Measurements from ENCODE around the gene RPS6KA2. TPM values are rescaled to one million over a fixed set of nuclear protein-coding genes. Genes with fewer than 3 reads are reported as not detected.
"Not testable (repeated sequence)": the region's sequence is repeated elsewhere in the genome, so short reads cannot be mapped to it uniquely, and the experiment has no call there.

The RPS6KA2 gene
- total and polyA plus RNA-seq, 2 experiments from 2014 or later = 19.3 to 24.0 TPM

DNA sequence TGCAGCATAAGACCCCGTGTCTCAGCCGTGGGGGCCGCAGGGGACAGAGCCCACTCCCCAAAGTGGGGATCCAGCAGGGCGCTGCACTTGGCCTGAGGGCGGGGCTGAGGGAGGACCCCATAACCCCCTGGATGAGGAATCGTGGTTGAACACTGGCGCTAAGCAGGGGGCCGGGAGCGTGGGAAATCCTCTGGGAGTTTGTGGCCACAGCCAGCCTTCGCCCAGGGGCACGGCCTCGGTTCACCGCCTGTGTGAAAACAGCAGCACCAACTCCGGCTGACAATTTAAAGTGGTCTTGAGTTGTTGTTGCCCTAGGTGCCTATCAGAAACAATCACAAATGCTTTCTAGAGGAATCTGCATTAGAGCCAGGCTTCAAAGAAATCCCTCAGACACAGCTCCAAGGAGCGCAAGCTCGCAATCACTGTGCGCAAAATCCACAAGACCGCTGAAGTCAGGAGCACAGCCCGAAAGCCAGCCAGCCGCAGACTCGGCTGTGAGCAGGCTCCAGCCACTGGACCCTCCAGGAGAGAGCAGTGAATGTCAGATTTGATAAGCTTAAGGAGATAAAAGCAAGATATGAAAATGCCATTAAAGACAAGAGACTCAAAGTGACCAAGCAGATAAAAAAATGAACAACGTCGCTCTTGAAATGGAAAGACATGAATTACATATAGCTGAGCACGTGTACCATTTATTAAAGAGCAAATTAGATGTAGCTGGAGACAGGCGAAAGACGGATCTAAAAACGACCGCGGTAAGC is 10.9 kb upstream of the RPS6KA2 start:
- Histone ChIP-seq H3K36me3 (no peaks in the 10 kb centered on the region), H3K27ac (no peak overlapping the region), H3K4me3 (no peak overlapping the region), H3K4me1 (ENCODE audit: low read depth) (peaks cover 10% of the 10 kb centered on the region), H3K9me3 (ENCODE audit: low read depth) (no peaks in the 10 kb centered on the region), H3K27me3 (no peaks in the 10 kb centered on the region)
- DNase-seq (ENCODE audit: low read depth in 1 of 2, low spot score in 1 of 2) = no peak
- TF ChIP-seq, protein P1, sequence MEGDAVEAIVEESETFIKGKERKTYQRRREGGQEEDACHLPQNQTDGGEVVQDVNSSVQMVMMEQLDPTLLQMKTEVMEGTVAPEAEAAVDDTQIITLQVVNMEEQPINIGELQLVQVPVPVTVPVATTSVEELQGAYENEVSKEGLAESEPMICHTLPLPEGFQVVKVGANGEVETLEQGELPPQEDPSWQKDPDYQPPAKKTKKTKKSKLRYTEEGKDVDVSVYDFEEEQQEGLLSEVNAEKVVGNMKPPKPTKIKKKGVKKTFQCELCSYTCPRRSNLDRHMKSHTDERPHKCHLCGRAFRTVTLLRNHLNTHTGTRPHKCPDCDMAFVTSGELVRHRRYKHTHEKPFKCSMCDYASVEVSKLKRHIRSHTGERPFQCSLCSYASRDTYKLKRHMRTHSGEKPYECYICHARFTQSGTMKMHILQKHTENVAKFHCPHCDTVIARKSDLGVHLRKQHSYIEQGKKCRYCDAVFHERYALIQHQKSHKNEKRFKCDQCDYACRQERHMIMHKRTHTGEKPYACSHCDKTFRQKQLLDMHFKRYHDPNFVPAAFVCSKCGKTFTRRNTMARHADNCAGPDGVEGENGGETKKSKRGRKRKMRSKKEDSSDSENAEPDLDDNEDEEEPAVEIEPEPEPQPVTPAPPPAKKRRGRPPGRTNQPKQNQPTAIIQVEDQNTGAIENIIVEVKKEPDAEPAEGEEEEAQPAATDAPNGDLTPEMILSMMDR (IDR thresholded peaks at IDR 0.05; ENCODE audit: low read depth, low read length) = no peak

DNA sequence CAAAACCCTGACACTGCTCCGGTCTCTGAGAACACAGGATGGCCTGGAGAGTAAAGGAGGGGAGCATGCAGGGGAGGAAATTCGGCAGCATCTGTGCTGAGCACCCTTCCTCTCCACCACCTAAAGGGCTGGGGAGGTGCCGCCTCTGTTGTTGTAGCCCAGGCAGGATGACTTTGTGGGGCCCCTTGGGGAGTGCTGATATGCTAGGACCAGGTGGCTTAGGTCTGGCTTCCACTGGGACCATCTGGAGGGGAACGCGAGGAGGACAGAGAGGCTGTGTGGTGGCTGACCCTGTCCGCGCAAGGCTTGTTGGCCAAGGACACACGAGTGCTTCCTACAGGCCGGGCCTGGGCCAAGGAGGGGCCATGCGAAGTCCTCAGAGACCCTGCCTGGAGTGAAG is 9.9 kb upstream of the RPS6KA2 start:
- no peak for DNase-seq (ENCODE audit: low read depth in 1 of 2, low spot score in 1 of 2)
- H3K27ac ChIP-seq = no peak overlapping the region
- H3K36me3 ChIP-seq = no peaks in the 10 kb centered on the region
- peaks cover 10% of the 10 kb centered on the region for H3K4me1 ChIP-seq (ENCODE audit: low read depth)
- H3K4me3 ChIP-seq = no peak overlapping the region
- no peaks in the 10 kb centered on the region for H3K9me3 ChIP-seq (ENCODE audit: low read depth)
- TF ChIP-seq, protein P1 (IDR thresholded peaks at IDR 0.05; ENCODE audit: low read depth, low read length) = no peak
- no peaks in the 10 kb centered on the region for H3K27me3 ChIP-seq

DNA sequence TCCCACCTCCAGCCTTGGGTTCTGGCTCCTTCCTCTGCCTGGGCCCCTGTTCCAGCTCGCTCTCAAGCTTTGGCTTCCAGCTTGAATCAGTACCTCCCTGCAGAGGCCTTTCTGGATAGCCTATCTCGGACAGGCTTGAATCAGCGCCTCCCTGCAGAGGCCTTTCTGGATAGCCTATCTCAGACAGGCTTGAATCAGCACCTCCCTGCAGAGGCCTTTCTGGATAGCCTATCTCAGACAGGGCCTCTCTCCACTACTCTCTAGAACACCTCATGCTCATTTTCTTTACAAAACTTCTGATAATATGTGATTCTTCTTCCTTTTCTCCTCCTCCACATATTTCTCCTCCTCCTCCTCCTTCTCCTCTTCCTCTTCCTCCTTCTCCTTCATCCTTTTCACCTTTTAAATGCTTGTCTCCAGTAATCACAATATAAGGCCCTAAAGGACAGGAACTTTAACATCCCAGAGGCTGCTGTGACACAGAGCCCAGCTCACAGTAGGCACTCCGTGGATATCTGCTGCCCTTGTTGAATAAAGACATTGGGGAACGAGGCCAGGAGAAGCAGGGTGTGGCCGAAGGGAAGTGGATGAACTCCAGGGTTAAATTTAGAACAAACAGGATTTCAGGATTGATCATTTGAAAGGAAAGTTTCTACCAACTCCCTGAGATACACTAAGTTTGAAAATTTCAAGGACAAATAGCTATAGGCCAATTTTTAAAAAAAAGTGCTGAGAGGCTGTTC is 9.3 kb upstream of the RPS6KA2 start:
- no peaks in the 10 kb centered on the region for H3K9me3 ChIP-seq (ENCODE audit: low read depth)
- TF ChIP-seq, protein P1 (IDR thresholded peaks at IDR 0.05; ENCODE audit: low read depth, low read length) = no peak
- H3K4me3 ChIP-seq = no peak overlapping the region
- no peak for DNase-seq (ENCODE audit: low read depth in 1 of 2, low spot score in 1 of 2)
- H3K4me1 ChIP-seq (ENCODE audit: low read depth) = peaks cover 10% of the 10 kb centered on the region
- H3K36me3 ChIP-seq = no peaks in the 10 kb centered on the region
- H3K27me3 ChIP-seq = peaks cover 2% of the 10 kb centered on the region
- H3K27ac ChIP-seq = no peak overlapping the region

DNA sequence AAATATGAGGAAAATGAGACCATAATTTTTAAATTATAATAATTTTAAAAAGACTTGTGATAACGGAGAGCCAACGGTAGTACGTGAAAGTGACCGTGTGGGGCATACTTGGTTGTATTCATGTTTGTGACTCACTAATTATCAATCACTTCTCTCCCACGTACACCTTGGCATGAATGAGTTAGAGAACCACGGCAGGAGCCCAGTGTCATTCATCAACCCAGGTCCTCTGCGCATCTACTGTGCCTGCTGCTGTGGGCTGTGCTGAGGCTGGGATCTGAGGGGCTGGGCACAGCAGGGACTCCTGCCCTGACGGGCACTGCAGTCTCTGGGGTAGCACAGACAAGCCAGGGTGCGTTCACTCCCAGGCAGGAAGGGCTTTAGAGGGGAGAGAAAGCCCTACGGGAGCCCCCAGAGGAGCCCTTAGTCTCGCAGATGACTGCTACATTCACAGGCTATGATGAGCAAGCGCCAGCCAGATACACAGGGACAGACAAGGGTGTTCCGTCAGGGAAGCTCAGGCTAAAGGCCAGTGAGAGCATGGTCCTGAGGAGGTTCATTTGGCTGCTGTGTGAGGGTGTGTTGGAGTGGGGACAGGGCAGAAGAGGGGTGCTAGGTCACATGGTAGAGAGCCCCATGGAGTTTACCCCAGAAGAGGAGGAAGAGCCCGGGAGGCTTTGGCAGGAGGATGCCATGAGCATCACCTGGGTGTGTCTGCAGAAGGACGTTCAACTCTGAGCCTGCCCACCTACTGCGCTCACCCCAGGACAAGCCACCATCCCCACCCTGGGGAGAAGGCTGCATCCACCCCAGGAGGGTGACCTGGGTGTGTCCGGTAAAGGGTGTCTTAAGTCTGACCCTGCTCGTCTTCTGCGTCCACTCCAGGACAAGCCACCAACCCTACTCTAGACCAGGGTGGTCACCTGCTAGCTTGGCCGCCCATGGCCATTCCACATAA is 8.2 kb upstream of the RPS6KA2 start:
- H3K9me3 ChIP-seq (ENCODE audit: low read depth) = no peaks in the 10 kb centered on the region
- DNase-seq (ENCODE audit: low read depth in 1 of 2, low spot score in 1 of 2) = no peak
- H3K27ac ChIP-seq = no peak overlapping the region
- no peaks in the 10 kb centered on the region for H3K36me3 ChIP-seq
- no peak overlapping the region for H3K4me3 ChIP-seq
- H3K4me1 ChIP-seq (ENCODE audit: low read depth) = peaks cover 10% of the 10 kb centered on the region
- peaks cover 6% of the 10 kb centered on the region for H3K27me3 ChIP-seq
- TF ChIP-seq, protein P1 (IDR thresholded peaks at IDR 0.05; ENCODE audit: low read depth, low read length) = no peak

DNA sequence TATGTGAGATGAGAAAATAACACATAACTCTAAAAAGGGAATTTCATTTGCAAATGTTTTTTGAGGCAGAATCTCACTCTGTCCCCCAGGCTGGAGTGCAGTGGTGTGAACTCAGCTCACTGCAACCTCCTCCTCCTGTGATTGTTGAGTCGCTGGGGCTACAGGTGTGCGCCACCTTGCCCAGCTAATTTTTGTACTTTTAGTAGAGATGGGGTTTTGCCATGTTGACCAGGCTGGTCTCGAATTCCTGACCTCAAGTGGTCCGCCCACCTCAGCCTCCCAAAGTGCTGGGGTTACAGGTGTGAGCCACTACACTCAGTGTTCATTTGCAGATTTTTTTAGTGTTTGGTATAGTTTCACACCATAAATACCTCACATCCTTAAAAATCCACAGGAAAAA is 7.5 kb upstream of the RPS6KA2 start:
- peaks cover 13% of the 10 kb centered on the region for H3K27me3 ChIP-seq
- H3K36me3 ChIP-seq; H3K9me3 ChIP-seq (ENCODE audit: low read depth); H3K27ac ChIP-seq; H3K4me1 ChIP-seq (ENCODE audit: low read depth); DNase-seq (ENCODE audit: low read depth in 1 of 2, low spot score in 1 of 2); H3K4me3 ChIP-seq: not testable (repeated sequence)
